Measurements from ENCODE around the gene GANAB. TPM values are rescaled to one million over a fixed set of nuclear protein-coding genes. Genes with fewer than 3 reads are reported as not detected.

GANAB gene
- total and polyA plus RNA-seq, 7 donors, result 34.3 to 64.6 (median 62.0) TPM

DNA sequence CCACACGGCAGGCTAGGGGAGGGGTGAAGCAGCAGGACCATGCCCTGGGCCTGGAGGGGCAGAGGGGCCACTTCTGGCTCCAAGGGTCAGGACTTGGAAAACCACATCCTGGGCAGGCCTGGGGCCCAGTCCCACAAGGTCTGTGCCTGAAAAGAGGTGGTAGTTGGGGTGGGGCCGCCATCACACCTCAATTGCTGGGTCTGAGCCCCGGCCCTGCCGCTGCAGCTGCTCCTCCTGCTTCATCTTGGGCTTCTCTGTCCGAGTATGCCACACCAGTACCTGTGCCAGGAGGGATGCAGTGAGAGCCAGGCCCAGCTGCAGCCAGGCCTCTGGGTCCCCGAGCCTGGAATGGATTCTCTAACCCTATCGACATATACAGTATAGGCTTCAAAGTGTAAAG, 30.9 kb downstream of the GANAB start:
- peaks cover 18% of the 10 kb centered on the region for H3K4me1 ChIP-seq
- peaks cover 0 to 44% of the 10 kb centered on the region in 2 donors for H3K36me3 ChIP-seq (ENCODE audit: insufficient read depth in 1 of 2, low read depth in 1 of 2)
- no peak overlapping the region for H3K4me3 ChIP-seq
- 82 to 90% (median 83%) methylated on average over 7 of the region's 7 CpGs for WGBS, 3 donors
- H3K27me3 ChIP-seq (ENCODE audit: insufficient read depth in 3 of 3, low read length in 2 of 3), result no peaks in the 10 kb centered on the region
- ATAC-seq, result no peak
- TF ChIP-seq CTCF (IDR thresholded peaks at IDR 0.05), result no peak
- no peak overlapping the region for H3K27ac ChIP-seq
- intact Hi-C loops (cut with DNase I), result no loop called here
- no peak for DNase-seq
- H3K9me3 ChIP-seq, result no peaks in the 10 kb centered on the region

DNA sequence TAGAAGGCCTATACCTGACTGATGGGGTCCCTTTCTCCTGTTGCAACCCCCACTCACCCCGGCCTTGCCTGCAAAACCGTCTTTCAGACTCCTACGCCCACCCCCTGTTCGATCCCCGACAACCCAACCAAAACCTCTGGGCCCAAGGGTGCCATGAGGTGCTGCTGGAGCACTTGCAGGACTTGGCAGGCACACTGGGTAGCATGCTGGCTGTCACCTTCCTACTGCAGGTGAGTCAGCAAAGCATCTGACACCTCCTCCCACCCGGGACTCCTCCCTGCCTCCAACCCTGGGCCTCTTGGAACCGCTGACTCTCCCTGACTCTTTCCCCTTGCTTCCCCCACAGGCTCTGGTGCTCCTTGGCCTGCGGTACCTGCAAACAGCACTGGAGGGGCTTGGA, 32.1 kb downstream of the GANAB start:
- Histone ChIP-seq H3K4me1 (peaks cover 12% of the 10 kb centered on the region), H3K27ac (peak overlapping the region; percentile 94), H3K27me3 (ENCODE audit: insufficient read depth in 3 of 3, low read length in 2 of 3) (no peaks in the 10 kb centered on the region), H3K4me3 (no peak overlapping the region), H3K9me3 (no peaks in the 10 kb centered on the region), H3K36me3 (ENCODE audit: insufficient read depth in 1 of 2, low read depth in 1 of 2) (peaks cover 0 to 48% of the 10 kb centered on the region in 2 donors)
- no peak for TF ChIP-seq CTCF (IDR thresholded peaks at IDR 0.05)
- ATAC-seq (no peak), DNase-seq (no peak)
- intact Hi-C loops (cut with DNase I), result loop anchor here in 1 of 2 donors (5.0 kb wide), 1 partner anchor 38 kb away; the partner anchor contains the start of gene INTS5
- WGBS, 3 donors, result 70 to 83% (median 73%) methylated on average over 8 of the region's 8 CpGs

DNA sequence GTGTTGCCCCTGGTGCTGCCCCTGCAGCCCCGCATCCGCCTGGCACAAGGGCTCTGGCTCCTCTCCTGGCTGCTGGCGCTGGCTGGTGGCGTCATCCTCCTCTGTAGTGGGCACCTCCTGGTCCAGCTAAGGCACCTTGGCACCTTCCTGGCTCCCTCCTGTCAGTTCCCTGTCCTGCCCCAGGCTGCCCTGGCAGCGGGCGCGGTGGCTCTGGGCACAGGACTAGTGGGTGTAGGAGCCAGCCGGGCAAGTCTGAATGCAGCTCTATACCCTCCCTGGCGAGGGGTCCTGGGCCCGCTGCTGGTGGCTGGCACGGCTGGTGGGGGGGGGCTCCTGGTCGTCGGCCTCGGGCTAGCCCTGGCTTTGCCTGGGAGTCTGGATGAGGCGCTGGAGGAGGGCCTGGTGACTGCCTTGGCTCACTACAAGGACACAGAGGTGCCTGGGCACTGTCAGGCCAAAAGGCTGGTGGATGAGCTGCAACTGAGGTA, 33.1 kb downstream of the GANAB start:
- intact Hi-C loops (cut with DNase I), result loop anchor here in 1 of 2 donors (5.0 kb wide), 1 partner anchor 39 kb away; the partner anchor contains the start of gene INTS5
- TF ChIP-seq CTCF (IDR thresholded peaks at IDR 0.05), result no peak
- DNase-seq, result no peak

GRCh38 chr11:62612366-62613290, 33.8 kb downstream of the GANAB start, which contains the start of the genes EML3 and ROM1:
Gene EML3, minus strand, starts transcription at chr11:62612775. Its CDS starts 318 bp downstream, at chr11:62612457.
Gene ROM1, plus strand, starts transcription at chr11:62613257. Its CDS starts 25 bp downstream, at chr11:62613282.
- peak within 1 kb of the TSS; percentile 94 for H3K27ac ChIP-seq
- no peaks in the 10 kb centered on the region for H3K9me3 ChIP-seq
- peak within 1 kb of the TSS; percentile 82 for H3K4me3 ChIP-seq
- H3K36me3 ChIP-seq (ENCODE audit: insufficient read depth in 1 of 2, low read depth in 1 of 2), result peaks cover 0 to 47% of the 10 kb centered on the region in 2 donors
- peak; percentile 82 to 88 (median 86) for ATAC-seq
- peak; percentile 94 to 95 for DNase-seq
- TF ChIP-seq CTCF (IDR thresholded peaks at IDR 0.05), result peak; percentile 88
- WGBS, 3 donors, result 1 to 4% (median 2%) methylated on average over 33 to 90 of the region's 91 CpGs
- intact Hi-C loops (cut with DNase I), result loop anchor here in 1 of 2 donors (5.0 kb wide), 1 partner anchor 40 kb away; the partner anchor contains the start of gene INTS5
- no peaks in the 10 kb centered on the region for H3K27me3 ChIP-seq (ENCODE audit: insufficient read depth in 3 of 3, low read length in 2 of 3)
- peaks cover 12% of the 10 kb centered on the region for H3K4me1 ChIP-seq

More for the DNA sequence above, 33.1 kb downstream of the GANAB start:
- 26 to 41% (median 28%) methylated on average over 14 to 15 of the region's 15 CpGs for WGBS, 3 donors
- Histone ChIP-seq H3K36me3 (ENCODE audit: insufficient read depth in 1 of 2, low read depth in 1 of 2) (peaks cover 0 to 49% of the 10 kb centered on the region in 2 donors), H3K27ac (peak overlapping the region; percentile 94), H3K27me3 (ENCODE audit: insufficient read depth in 3 of 3, low read length in 2 of 3) (no peaks in the 10 kb centered on the region), H3K4me1 (peaks cover 12% of the 10 kb centered on the region), H3K9me3 (no peaks in the 10 kb centered on the region), H3K4me3 (peak overlapping the region; percentile 82)
- peak in 2 of 4 donors; percentile 20 to 22 for ATAC-seq
